C4-2B (cell line): Measurements from ENCODE around the gene TRPM5.

Experiments used
- CTCF ChIP-seq: fragments of 450-650 bp; conservative IDR thresholded peaks from 2 replicates; pipeline ENCODE4 v1.5.1; 2017; ENCODE audit warnings: mild to moderate bottlenecking
- ZFX ChIP-seq: fragments of 450-650 bp; IDR thresholded peaks from 2 replicates; pipeline ENCODE4 v1.6.1; 2017

GRCh38 chr11:2434506-2435255, 9.6 kb downstream of the TRPM5 start:
- TF ChIP-seq ZFX (no peak), CTCF (no peak)
